Activated CD4-positive, alpha-beta T cell treated with anti-CD3 and anti-CD28 coated beads for 24 hours (primary cell): ENCODE data around the gene RGS7.
"Not testable (repeated sequence)": the region's sequence is repeated elsewhere in the genome, so short reads cannot be mapped to it uniquely, and the experiment has no call there.

ENCODE experiments used
- DNase-seq, 2 donors: peaks; one replicate each; pipeline ENCODE4 v3.0.0-alpha.2; 2020; ENCODE audit warnings: low read depth in 2 of 2

The RGS7 gene

DNA sequence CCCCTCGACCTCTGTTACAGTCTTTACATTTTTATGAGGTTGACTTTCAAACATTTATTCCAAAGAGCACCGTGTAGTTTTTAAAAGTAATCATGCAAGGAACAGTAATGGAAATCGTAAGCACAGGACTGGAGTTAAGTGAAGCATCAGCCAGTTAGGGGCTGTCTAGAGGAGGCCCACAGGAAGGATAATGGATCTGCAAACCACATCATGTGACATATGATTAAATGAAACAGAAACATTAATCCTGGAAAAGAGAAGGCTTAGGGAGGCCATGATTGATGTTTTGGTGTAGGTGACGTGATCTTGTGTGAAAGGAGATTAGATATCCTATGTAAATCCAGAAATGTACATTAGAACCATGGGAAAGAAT, 25.0 kb downstream of the RGS7 start:
- DNase-seq: no peak

DNA sequence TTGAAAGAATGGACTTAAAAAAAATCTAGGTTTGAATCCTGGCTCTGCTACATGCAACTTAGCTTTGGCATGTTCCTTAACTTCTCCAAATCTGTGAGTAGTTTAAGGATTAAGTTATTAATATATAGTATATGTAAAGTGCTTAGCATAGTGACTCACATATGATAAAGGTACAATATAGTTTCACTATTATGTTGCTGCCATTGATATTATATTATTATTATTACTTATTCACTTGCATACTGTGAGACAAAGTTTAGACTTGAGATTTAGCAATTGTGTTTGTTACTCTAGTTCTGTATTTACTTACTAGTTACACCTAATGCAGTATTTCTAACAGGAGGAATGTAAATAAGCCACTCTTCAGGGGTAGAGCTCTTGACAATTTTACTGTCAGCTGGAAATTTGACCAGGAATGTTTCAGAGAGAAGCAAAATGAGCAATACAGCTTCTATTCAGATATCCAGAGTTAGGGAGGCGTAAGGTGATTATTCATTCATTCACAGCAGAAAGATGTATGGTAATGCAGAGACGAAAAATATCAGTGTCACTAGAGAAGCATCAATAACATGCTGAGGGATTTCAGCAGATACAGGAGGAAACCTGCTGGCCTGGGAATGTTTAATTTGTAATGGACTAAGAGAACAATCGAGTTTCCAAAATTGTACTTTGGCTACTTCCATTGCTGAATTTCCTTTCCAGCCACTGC, 25.5 kb downstream of the RGS7 start:
- DNase-seq: no peak

GRCh38 chr1:241330619-241331327, 26.2 kb downstream of the RGS7 start:
- no peak for DNase-seq

GRCh38 chr1:241325456-241325855, 31.5 kb downstream of the RGS7 start:
- no peak for DNase-seq

- DNase-seq: no peak
Measured at GRCh38 chr1:241323514-241324195, 33.4 kb downstream of the RGS7 start.

DNA sequence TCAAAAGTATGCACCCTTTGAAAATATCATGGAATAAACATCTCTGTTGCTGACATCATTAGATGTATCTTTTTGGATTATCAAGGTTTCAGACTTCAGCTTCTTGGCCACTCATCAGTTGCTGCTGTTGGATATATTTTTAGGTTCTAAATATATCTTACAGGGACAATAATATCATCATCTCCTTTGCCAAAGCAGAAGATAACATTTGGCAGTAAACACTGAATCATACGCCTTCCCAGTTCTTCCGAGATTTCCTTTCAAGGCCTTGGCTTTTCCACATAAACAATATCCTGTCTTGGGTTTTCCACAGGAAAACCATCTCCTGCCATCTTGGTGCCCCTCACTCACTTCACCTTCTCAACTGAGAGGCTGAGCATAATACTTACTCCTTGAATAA, 39.3 kb downstream of the RGS7 start:
- DNase-seq: no peak

DNA sequence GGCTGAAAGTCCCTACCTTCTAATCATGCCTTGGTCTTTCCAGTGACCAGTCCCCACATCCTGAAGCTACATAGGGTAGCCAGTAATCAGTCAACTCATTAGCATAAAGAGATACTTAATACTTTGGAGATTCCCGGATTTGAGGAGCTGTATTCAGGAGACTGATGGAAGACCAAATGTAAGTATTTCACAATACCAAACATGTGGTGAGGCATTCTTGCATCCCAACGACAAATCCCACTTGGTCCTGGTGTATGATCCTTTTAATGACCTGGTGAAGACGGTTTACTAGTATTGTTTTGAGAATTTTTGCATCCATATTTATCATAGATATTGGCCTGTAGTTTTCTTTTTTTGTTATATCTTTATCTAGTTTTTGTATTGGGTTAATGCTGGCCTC, 40.6 kb downstream of the RGS7 start:
- DNase-seq: no peak

- DNase-seq: no peak
Measured at GRCh38 chr1:241311056-241311746, 45.8 kb downstream of the RGS7 start.

GRCh38 chr1:241310451-241310850, 46.6 kb downstream of the RGS7 start:
- no peak for DNase-seq

DNA sequence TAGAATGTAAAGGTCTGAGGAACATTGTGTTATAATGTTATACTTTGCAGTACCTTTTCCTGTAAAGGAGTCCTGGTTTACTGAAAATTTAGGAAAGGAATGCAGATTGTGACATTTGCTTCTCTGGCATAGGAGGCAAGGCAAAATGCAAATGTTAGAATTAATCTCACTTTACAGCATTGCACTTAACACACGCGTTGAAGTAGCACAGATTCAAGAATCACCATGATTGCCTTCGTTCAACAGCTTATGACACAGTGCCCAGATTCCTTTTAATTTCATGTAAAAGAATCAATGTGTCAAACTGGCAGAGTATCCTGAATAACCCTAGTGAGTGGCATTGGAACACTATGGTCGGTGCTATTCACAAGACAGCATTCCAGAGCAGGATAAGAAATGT, 47.4 kb downstream of the RGS7 start:
- no peak for DNase-seq

GRCh38 chr1:241308471-241308870, 48.5 kb downstream of the RGS7 start:
- no peak for DNase-seq

DNA sequence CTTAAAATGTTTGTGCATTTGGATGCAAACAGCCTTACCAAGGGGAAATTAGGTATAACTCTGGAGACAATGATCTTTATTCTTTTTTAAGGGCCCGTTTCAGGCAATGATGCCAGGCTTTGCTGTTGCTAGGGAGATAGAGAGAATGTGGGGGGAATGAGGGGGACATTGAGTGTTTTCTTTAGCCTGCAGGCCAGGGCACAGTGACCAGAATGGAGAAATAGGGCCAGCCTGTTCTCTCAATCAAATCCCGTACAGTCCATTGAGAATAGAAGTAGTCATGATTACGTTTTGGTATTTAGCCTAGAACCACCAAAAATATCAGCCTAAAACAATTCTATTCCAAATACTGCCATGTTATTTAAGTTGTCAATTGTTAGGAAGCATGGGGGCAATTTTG, 49.0 kb downstream of the RGS7 start:
- DNase-seq: no peak

DNA sequence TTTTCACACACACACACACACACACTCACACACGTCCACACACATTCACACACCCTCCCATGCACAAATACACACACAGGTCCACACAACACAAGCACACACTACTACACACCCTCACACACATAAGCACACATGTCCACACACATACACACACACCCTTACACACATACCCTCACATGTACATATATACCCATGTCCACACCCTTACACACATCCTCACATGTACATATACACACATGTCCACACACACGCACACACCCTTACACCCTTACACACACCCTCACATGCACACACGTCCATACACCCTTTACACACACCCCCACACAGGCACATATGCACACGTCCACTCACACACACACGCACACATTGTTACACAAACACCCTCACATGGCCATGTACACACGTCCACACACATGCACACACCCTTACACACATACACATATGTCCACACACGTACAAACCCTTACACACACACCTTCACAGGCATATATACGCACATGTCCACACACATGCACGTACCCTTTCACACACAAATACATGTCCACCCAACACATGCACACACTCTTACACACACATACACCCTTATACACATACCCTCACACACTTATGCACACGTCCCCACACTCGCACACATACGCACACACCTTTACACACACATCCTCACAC, 50.7 kb downstream of the RGS7 start:
- no peak for DNase-seq

- DNase-seq: not testable (repeated sequence)
Measured at GRCh38 chr1:241302024-241302423, 55.0 kb downstream of the RGS7 start.

DNA sequence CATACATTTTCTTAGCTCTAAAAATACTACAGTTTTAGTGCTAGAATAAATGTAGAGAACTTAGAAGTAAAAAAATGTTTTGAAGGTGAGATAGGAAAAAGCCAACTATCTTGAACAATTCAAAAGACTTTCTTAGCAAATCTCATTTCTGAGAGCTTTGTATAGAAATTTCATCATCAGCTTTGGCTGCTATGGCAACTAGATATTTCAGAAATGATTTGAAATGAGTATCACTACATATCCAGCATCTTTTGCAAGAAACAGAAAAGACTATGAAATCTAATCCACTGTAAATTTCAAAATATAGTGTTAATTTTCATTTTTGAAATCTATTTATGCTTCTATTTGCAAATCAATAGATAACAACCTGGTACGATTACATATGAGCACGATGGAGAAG, 57.7 kb downstream of the RGS7 start:
- no peak for DNase-seq

DNA sequence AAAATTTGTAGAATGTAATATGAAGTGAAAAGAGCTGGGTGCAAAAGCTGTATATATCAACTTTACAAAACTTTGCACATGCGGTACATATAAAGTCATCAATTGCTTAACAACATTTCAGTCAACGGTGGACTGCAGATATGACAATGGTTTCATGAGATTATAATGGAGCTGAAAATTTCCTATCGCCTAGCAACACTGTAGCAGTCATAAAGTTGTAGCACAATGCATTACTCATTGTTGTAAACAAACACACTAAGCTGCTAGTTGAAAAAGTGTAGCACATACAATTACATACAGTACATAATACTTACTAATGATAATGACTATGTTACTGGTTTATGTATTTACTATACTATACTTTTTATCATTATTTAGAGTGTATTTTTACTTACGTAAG, 64.0 kb downstream of the RGS7 start:
- no peak for DNase-seq

DNA sequence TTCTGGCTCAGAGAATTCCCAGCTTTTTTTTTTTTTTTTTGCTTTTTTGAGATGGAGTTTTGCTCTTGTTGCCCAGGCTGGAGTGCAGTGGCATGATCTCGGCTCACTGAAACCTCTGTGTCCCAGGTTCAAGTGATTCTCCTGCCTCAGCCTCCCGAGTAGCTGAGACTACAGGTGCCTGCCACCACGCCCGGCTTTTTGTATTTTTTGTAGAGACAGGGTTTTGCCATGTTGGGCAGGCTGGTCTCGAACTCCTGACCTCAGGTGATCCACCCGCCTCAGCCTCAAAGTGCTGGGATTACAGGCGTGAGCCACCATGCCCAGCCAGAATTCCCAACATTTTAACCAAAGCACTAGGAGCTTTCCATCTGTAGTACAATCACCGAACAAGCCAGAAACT, 65.5 kb downstream of the RGS7 start:
- DNase-seq: not testable (repeated sequence)

GRCh38 chr1:241286486-241286885, 70.5 kb downstream of the RGS7 start:
- no peak for DNase-seq

GRCh38 chr1:241276391-241276790, 80.6 kb downstream of the RGS7 start:
- DNase-seq: no peak

DNA sequence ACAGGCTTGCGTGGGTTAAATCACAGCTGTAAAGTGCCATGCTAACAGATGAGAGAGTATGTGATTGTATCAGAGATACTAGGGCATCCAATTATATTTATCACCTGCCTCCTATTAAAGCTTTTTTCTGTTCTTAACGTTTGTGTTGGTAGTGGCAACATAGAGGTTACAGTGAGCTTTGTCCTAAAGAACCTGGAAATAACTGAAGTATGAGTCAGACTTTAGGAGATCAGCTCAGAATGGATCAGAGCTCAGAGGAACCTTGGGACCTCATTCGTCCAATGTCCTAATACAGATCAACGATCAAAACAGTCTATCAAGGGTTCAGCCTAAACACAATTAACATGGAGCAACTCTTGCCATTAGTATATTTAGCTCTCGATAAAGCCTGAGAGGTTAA, 81.0 kb downstream of the RGS7 start:
- no peak for DNase-seq

GRCh38 chr1:241275226-241275625, 81.8 kb downstream of the RGS7 start:
- no peak for DNase-seq

- no peak for DNase-seq
Measured at GRCh38 chr1:241274693-241275092, 82.3 kb downstream of the RGS7 start.
